HG03139 (cell line): Measurements from ENCODE around the gene BCL2L12.

Source experiments
- ATAC-seq: cut with Tn5 transposase; IDR thresholded peaks from one replicate; pipeline ENCODE4 v1.9.1; 2021; ENCODE audit not compliant: unreplicated experiment

BCL2L12 gene

GRCh38 chr19:49662011-49662410 lies 3.7 kb upstream of the BCL2L12 start:
- ATAC-seq = no peak

- no peak for ATAC-seq
Measured at GRCh38 chr19:49663224-49663623, 2.5 kb upstream of the BCL2L12 start.

- ATAC-seq = no peak
Measured at GRCh38 chr19:49664171-49665035, 1.3 kb upstream of the BCL2L12 start.

- ATAC-seq = no peak
Measured at GRCh38 chr19:49665036-49665350, 740 bp upstream of the BCL2L12 start.

- ATAC-seq = no peak
Measured at GRCh38 chr19:49666120-49666444, 349 bp downstream of the BCL2L12 start.

GRCh38 chr19:49667473-49667872 lies 1.7 kb downstream of the BCL2L12 start:
- no peak for ATAC-seq

- no peak for ATAC-seq
Measured at GRCh38 chr19:49669516-49669915, 3.8 kb downstream of the BCL2L12 start.

GRCh38 chr19:49672131-49672919 lies 6.6 kb downstream of the BCL2L12 start:
- ATAC-seq = no peak

GRCh38 chr19:49676136-49676783 lies 10.5 kb downstream of the BCL2L12 start:
- ATAC-seq = peak; percentile 14

- ATAC-seq = peak; percentile 61
Measured at GRCh38 chr19:49676784-49677230, 11.1 kb downstream of the BCL2L12 start.

GRCh38 chr19:49677231-49677900 lies 11.6 kb downstream of the BCL2L12 start, which contains the start of gene PRMT1:
Gene PRMT1, plus strand, starts transcription at chr19:49677271. Its CDS starts 10 bp downstream, at chr19:49677281.
- ATAC-seq = no peak

- no peak for ATAC-seq
Measured at GRCh38 chr19:49677901-49678674, 12.4 kb downstream of the BCL2L12 start.

GRCh38 chr19:49678985-49679770 lies 13.4 kb downstream of the BCL2L12 start:
- ATAC-seq = no peak

- no peak for ATAC-seq
Measured at GRCh38 chr19:49679771-49680413, 14.2 kb downstream of the BCL2L12 start.

- no peak for ATAC-seq
Measured at GRCh38 chr19:49680421-49681351, 15.0 kb downstream of the BCL2L12 start.

GRCh38 chr19:49681830-49682229 lies 16.1 kb downstream of the BCL2L12 start:
- ATAC-seq = no peak

- no peak for ATAC-seq
Measured at GRCh38 chr19:49682274-49682673, 16.5 kb downstream of the BCL2L12 start.

- no peak for ATAC-seq
Measured at GRCh38 chr19:49683814-49684250, 18.1 kb downstream of the BCL2L12 start.
